GM18858 (cell line): ENCODE results near the gene FANK1.
A peak's percentile ranks its signal among the peaks of the same experiment; 100 is the strongest.
"Not testable (repeated sequence)": the region's sequence is repeated elsewhere in the genome, so short reads cannot be mapped to it uniquely, and the experiment has no call there.

Experiments used
- ATAC-seq: cut with Tn5 transposase; IDR thresholded peaks from one replicate; pipeline ENCODE4 v1.9.1; 2021; ENCODE audit not compliant: unreplicated experiment

Gene FANK1

DNA sequence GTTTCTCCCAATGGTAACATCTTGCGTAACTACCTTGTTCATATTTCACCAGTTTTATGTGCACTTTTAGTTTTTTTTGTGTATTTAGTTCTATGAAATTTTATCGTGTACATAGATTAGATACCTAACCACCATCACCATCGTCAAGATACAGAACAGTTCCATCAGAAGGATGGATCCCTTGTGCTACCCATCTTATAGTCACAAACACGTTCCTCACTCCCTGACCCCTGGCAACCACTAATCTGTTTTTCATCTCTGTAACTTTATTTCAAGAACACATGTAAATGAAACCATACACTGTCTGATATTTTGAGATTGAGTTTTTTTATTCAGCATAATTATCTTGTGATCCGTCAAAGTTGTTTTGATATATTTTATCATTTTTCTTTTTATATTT, 29.9 kb downstream of the FANK1 start:
- no peak for ATAC-seq

DNA sequence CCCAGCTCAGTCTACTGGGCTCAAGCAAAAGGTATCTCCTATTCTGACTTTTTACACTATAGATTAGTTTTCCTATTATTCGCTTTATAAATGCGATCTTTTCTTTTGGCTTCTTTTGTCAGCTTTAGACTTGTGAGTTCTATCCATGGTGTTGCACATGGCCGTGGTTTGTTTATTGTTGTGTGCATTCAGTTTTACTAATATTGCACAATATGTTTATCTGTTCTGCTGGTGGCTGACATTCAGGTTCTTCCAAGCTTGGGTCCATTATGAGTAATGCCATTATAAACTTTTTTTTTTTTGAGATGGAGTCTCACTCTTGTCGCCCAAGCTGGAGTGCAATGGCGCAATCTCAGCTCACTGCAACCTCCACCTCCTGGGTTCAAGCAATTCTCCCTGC, 30.9 kb downstream of the FANK1 start:
- ATAC-seq, result not testable (repeated sequence)

DNA sequence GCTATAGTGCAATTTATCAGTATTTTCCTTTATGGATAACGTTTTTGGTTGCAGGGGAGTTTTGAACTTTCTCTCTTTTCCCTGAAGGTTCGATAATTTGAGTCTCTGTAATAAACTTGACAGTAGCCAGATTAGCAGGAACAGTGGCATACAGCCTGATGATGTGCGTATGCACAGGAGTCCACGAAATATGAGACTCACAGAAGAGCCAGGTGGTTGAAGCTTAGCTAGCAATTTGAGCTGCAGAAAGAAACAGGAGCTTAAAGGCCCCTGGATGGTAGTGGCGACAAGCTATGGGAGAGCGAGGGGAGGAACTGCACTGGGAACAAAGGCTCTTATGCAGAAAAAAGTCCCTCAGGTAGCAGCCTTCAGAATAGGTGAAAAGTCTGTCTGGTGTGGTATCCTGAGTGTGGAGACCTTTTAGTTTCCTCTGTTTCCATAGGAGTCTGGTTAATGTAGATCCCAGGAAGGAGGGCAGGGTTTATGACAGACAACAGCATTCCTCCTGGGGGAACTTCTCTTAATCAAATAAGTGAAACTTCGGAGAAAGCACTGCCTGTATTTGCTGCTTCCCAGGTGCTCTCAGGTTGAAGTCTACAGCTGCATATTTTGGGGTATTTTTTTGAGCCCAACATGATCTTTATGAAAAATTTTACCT, 32.7 kb downstream of the FANK1 start:
- ATAC-seq, result no peak

DNA sequence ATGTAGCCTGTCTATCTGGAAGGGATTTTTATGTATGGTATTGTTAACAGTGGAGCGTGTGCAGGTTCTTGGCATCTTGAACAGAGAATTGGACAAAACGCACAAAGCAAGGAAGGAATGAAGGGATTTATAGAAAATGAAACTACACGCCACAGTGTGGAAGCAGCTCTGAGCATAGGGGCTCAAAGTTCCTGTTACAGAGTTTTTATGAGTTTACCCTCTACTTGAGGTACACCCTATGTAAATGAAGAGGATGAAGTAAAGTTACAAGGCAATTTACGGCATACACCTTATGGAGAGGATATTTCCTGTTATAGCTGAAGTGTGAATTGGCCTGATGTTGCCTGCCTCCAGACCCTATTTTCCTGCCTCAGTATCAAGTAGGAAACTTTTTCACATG, 33.3 kb downstream of the FANK1 start:
- ATAC-seq, result no peak

DNA sequence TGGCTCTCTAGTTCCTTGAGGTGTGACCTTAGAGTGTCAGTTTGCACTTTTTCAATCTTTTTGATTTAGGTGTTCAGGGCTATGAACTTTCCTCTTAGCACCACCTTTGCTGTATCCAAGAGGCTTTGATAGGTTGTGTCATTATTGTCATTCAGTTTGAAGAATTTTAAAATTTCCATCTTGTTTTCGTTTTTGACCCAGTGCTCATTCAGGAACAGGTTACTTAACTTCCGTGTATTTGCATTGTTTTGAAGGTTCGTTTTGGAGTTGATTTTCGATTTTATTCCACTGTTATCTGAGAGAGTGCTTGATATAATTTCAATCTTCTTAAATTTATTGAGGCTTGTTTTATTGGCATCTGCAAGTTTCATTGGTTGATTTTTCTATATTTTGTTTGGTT, 37.3 kb downstream of the FANK1 start:
- ATAC-seq, result no peak

DNA sequence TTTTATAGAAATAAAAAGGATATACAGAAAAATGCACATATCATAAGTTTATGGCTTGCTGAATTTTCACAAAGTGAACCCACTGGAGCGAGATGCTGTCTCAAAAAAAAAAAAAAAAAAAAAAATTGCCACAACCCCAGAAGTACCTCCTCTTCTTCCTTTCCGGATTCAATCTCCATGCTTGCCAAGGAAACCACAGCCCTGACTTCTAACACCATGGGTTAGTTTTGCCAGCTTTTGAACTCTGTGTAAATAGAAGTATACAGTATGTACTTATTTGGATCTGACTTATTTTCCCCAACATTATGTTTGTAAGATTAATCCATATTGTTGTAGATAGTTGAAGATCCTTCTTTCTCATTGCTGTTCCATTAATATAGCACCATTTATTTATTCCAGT, 40.0 kb downstream of the FANK1 start:
- no peak for ATAC-seq

DNA sequence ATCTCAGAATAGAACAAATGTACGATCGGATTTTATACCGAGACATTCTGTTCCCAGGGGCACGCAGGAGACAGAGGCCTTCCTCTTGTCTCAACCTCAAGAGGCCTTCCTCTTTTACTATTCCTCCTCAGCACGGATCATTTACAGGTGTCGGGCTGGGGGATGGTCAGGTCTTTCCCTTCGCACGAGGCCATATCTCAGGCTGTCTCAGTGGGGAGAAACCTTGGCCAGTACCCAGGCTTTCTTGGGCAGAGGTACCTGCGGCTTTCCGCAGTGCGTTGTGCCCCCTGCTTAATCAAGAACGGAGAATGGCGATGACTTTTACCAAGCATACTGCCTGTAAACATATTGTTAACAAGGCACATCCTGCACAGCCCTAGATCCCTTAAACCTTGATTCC, 44.2 kb downstream of the FANK1 start:
- ATAC-seq, result no peak

DNA sequence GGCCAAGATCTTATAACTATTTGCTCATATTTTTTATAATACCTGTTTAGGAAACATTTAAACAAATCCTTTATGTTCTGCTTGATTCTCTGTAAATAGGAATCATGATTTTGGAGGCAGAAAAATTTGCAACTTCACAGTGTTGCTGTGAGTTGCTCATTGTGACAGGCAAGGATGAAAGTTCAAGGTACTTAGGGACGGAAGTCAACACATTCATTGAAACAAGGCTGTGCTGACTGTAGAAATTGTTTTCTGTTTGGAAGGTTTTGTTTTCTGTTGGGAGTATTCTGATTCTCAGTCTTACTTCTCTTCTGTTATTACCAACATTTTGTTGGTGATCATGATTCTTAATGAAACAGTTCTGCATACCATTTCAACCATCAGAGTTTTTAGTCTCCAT, 54.9 kb downstream of the FANK1 start:
- no peak for ATAC-seq

DNA sequence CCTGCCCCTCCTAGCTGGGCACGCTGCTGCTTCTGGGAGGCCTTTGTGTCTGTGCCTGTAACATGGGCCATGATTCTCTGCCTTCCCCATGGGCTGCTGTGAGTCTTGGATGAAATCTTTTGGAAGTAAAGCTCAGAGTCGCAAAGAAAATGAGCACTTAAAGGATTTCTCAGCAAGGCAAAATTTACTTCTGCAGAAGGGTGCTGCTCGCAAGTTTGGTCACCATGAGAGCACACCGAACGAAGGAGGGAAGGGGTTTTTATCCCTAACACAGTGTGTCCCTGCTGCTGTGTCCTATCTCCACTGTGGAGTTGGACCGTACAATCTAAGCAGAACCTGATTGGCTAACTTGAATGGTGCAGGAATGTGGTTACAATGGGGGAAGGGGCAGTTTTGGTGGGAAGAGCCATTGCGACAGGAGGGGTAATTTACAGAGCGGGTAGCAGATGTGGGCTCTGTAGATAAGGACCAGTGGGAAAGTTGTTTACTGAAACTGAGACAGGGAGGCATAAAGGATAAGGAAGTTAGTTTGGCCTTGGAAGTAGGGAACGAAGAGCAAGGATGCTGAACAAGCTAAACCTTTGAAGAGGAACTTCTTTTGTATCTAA, 57.5 kb downstream of the FANK1 start:
- ATAC-seq, result no peak

DNA sequence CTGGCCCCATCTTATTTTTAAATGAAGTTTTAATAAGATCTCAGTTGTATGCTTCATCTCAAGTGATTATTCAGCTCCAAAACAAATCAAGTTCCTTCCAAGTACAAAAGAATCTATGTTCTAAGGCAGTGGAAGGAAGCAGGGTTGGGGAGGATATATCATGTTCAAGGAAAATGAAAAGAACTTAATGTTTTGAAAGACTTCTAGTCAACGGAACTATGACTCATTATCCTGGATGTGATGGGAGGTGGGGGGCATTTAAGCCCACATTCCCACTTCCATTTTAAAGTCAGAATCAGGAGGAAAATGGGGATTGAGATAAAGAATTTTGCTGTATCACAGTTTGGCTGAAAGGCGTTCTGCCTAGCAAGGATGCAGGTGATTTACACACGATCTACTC, 59.4 kb downstream of the FANK1 start:
- no peak for ATAC-seq

DNA sequence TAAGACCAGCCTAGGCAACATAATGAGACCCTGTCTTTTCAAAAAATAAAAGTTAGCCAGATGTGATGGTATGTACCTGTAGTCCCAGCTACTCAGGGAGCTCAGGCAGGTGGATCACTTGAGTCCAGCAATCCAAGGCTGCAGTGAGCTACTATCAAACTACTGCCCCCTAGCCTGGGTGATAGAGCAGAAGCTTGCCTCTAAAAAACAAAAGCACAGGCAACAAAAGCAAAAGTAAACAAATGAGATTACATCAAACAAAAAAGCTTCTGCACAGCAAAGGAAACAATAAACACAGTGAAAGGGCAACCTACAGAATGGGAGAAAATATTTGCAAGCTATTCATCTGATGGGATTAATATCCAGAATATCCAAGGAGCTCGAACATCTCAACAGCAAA, 65.4 kb downstream of the FANK1 start:
- ATAC-seq, result no peak

DNA sequence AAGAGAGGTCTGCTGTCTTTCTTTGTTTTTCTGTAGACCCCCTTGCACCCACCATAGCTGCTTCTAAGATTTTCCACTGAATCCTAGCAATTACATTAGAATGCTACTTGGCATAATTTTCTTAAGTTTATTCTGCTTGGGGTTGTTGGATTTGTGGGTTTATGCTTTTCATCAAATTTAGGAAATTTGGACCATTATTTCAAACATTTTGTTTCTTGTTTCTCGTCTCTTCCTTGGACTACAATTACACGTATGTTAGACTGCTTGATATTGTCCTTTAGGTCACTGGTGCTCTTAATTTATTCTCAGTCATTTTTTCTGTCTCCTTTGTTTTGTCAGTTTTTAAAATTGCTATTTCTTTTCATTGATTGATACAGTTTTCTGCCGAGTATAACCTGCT, 65.8 kb downstream of the FANK1 start:
- ATAC-seq, result no peak

DNA sequence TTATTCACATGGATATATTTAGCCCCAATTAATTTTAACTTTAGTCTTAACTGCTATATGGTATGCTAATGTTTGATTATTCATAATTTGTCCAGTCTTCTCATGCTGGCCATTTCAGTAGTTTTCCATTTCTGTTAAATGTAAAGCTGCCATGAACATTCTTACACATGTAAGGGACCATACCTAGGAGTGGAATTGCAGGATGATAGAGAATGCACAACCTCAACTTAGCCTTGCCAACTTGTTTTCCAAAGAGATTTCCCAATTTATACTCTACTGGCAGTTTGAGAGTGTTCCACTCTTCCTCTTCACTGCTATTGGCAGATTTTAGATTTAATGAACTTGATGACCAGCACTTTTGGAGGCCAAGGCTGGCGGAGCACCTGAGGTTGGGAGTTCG, 68.2 kb downstream of the FANK1 start:
- no peak for ATAC-seq

DNA sequence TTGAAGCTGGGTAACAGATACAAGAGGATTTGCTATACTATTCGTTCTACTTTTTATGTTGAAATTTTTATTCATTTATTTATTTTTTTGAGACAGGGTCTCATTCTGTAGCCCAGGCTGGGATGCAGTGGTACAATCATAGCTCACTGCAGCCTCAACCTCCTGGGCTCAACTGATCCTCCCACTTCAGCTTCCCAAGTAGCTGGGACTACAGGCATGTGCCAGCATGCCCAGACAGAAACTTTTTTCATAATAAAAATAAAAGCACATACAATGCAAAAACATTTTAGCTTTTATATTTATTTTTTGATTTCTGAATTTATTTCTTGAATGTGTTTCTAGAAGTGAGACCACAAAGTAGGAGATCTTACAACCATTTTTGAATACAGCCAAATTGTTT, 71.2 kb downstream of the FANK1 start:
- ATAC-seq, result no peak

DNA sequence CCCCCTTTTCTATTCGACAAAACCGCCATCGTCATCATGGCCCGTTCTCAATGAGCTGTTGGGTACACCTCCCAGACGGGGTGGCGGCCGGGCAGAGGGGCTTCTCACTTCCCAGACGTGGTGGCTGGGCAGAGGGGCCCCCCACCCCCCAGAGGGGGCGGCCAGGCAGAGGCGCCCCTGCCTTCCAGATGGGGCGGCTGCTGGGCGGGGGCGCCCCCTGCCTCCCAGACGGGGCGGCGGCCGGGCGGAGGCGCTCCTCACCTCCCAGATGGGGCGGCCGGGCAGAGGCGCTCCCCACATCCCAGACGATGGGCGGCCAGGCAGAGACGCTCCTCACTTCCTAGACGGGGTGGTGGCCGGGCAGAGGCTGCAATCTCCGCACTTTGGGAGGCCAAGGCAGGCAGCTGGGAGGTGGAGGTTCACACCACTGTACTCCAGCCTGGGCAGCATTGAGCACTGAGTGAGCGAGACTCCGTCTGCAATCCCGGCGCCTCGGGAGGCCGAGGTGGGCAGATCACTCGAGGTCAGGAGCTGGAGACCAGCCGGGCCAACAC, 73.8 kb downstream of the FANK1 start:
- ATAC-seq, result not testable (repeated sequence)

DNA sequence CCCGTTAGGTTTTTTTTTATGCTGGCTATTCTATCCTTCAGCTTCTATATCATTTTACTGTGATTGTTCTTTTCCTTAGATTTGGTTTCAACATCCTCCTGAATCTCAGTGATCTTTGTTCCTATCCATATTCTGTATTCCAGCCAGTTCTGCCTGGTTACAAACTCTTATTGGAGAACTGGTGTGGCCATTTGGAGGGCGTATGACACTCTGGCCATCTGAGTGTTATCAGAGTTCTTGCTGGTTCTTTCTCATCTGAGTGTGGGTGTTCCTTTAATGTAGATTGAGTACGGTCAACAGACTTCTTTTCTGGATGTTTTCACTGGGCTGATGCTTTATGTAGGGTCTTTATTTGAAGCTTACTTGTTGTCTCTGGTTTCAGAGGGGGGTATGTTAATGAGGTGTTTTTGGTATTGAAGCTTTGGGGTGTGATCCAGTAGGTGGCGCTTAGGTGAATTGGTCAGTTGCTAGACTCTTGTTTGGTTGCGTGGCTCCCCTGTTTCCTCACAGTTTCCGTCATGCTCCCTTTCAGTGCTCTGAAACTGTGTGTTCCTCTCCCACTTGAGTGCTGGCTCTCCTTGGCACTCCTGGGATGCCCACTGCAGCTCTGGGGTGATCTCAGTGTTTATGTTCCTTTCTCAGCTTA, 80.7 kb downstream of the FANK1 start:
- no peak for ATAC-seq

DNA sequence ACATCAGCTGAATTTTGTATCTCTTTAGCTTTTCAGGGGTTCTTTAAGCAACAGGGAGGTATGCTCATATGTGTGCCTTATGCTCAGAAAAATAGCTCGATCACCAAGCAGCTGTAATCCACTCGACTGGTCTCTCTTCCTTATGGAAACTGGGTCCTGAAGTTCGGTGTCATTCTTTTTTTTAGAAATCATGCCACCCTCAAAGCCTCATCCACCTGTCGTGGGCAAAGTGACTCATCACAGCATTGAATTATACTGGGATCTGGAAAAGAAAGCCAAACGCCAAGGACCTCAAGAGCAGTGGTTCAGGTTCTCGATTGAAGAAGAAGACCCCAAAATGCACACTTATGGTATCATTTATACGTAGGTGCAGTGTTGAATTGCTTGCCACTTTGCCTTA, 83.6 kb downstream of the FANK1 start:
- no peak for ATAC-seq

DNA sequence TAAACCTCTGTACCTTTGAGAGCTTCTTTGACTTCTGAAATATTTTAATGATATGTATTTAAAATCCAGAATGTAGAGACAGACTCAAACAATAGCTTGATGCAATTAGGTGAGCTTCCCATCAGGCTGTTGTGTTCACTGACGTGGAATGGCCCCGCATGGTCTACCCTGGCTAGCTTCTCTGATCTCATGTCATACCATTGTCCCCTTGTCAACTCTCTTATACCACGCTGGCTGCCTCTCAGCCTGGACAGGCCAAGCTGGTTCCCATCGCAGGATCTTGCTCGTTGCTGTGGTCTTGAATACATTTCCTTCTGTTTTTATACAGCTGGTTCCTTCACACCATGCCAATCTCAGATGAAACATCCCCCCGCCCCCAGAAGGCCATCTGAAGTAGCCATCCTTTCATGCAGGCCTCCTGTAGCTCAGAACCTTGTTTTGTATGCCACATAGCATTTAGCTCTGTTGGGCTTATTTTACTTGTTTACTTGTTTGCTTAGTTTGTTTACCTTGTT, 84.2 kb downstream of the FANK1 start:
- no peak for ATAC-seq

DNA sequence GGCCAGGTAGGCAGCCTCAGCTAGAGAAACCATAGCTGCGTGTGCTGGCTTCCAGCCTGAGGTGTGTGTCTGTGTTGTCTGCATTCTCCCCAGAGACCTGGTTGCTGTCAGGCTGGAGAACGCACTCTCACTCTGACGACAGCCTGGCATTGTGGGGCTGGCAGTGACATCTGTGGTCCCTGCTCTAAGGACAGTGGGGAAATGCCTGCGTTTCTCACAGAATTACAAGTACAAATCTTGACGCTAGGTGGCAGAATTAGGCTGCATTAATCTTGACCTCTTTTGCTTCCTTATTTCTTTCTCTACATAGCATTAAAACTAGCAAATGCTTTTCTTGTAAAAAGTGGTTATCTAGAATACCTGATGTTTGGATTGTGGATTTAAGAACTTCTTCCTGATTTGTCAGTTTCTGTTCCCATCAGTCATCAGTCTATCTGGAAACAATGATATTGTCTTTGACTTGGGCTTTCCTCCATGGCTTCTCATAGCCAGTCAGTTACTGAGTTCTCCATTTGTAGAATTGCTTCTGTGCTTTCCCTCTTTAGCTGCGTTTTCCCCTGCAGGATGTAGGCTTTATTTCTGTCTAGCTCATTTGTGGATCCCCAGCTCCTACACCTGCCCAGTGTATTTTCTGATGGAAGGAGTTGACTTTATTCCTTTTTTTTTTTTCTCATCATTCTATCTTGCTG, 86.0 kb downstream of the FANK1 start:
- peak; percentile 65 for ATAC-seq

DNA sequence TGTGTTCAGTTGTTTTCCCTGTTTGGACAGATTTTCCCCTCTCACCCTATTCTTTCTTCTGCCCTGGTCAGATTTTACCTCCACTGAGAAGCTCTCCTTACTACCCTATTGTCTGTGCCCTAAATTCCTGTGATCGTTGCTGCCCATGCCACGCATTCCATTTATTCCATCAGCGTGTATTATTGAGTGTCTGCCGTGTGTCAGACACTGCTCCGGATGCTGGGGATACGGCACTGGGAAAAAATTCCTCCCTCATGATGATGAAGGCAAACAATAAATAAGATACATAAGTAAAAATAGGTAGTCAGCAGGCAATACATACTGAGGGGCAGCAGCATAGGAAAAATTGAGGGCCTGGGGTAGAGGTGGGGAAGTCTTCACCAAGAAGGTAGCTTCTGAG, 86.8 kb downstream of the FANK1 start:
- no peak for ATAC-seq

DNA sequence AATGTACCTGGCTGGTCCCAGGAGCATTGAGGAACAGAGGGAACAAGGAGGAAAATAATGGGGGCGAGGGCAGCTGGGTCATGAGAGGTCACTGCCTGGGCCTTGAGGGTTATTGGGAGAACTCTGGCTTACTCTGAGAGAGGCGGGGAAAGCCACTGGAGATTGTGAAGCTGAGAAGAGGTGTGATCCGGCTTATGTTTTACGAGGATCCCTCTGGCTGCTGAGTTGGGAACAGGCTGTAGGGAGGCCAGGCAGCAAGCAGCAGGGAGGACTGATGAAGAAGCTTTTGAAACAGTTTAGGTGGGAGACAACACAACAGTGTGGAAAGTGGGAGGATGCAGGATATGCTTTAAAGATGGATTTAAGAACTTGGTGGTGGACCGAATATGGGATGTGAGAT, 87.3 kb downstream of the FANK1 start:
- ATAC-seq, result no peak

DNA sequence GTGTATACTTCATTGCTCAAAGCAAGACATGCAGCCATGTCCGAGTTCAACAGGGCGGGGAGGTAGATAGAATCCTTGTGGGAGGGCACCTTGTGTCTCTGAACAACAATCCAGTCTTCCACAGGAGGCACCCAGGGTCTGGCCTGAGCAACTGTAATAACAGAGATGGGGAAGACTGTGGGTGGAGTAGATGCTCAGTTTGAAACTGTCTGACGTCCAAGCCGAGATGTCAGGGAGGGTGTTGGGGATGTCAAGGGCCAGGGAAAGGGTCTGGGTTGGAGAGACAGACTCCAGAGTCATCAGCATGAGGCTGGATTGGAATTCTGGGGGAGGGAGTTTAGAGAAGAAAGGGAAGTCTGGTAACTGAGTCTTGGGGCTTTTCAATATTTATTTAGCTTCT, 88.0 kb downstream of the FANK1 start:
- ATAC-seq, result no peak
